ENCODE data around the gene GUCA1A. TPM values are rescaled to one million over a fixed set of nuclear protein-coding genes. Genes with fewer than 3 reads are reported as not detected.
"Not testable (repeated sequence)": the region's sequence is repeated elsewhere in the genome, so short reads cannot be mapped to it uniquely, and the experiment has no call there.

The GUCA1A gene
- total and polyA plus RNA-seq, 2 of the 4 experiments (the other 2 are of a cell fraction): 0.18 to 0.32 TPM

- H3K4ac ChIP-seq (ENCODE audit: low read depth, low read length); H2BK20ac ChIP-seq (ENCODE audit: low read depth, low read length); H2BK15ac ChIP-seq (ENCODE audit: low read depth, low read length); H3K27ac ChIP-seq (ENCODE audit: insufficient read depth, low read length); intact Hi-C loops (cut with micrococcal nuclease); in situ Hi-C loops (cut with MboI; ENCODE audit: low sequenced_read_pairs); H3K14ac ChIP-seq (replicated peaks; ENCODE audit: low read depth, low read length); H4K91ac ChIP-seq (ENCODE audit: insufficient read depth, low read depth, low read length); H3K56ac ChIP-seq (ENCODE audit: extremely low read depth, insufficient read depth, low read length); H4K20me1 ChIP-seq (ENCODE audit: insufficient read depth, low read length); BruUV-seq (replicated peaks); H3K9me1 ChIP-seq (ENCODE audit: insufficient read depth, low read length); dilution Hi-C loops (cut with HindIII; ENCODE audit: low sequenced_read_pairs, unreplicated experiment); H3K9ac ChIP-seq (ENCODE audit: low read depth, low read length); H3K4me2 ChIP-seq (ENCODE audit: low read depth, low read length); H2BK120ac ChIP-seq (ENCODE audit: low read depth, low read length); POLR2A ChIA-PET (ENCODE audit: unreplicated experiment); H2AFZ ChIP-seq (replicated peaks; ENCODE audit: low read length, poor library complexity); H2AK9ac ChIP-seq (replicated peaks; ENCODE audit: low read depth, low read length, poor library complexity); H3K9me3 ChIP-seq (ENCODE audit: control insufficient read depth, insufficient read depth, low read length); H3K36me3 ChIP-seq (ENCODE audit: control insufficient read depth, insufficient read depth, low read length); H3K4me1 ChIP-seq (ENCODE audit: control insufficient read depth, insufficient read depth, low read length); H3K18ac ChIP-seq (ENCODE audit: low read depth, low read length); CTCF ChIA-PET; ATAC-seq (ENCODE audit: low read depth); H3K79me1 ChIP-seq (ENCODE audit: low read depth in 1 of 2, low read length in 2 of 2); H4K5ac ChIP-seq (ENCODE audit: low read depth, low read length); DNase-seq; H2AK5ac ChIP-seq (ENCODE audit: low read depth, low read length); H4K8ac ChIP-seq (ENCODE audit: low read depth in 2 of 2, low read length in 2 of 2); H3K27me3 ChIP-seq (ENCODE audit: control insufficient read depth, insufficient read depth, low read length); H3K23ac ChIP-seq (ENCODE audit: low read depth, low read length); H2BK5ac ChIP-seq (ENCODE audit: low read depth, low read length, poor library complexity, severe bottlenecking); H3K4me3 ChIP-seq (ENCODE audit: insufficient read depth, low read depth, low read length): not testable (repeated sequence)
- WGBS, 2 experiments (ENCODE audit: extremely low coverage in 2 of 2, insufficient read length in 1 of 2): no CpG with 5 or more reads among the region's 4 CpGs
These were observed 20.5 kb upstream of the GUCA1A start for GRCh38 chr6:42152528-42153213.

Measured in IMR-90 (cell line).